Measurements from ENCODE around the gene ATP5PO. TPM values are rescaled to one million over a fixed set of nuclear protein-coding genes. Genes with fewer than 3 reads are reported as not detected.

ATP5PO gene
- polyA plus RNA-seq, 1 experiment: 177 TPM

- ChIA-PET POLR2A (interaction anchor here (0.5 kb wide), 1 partner anchor 17 kb away, joined by 16 read pairs; no protein-coding TSS in a partner anchor), CTCF (no interaction called here)
- DNase-seq (ENCODE audit: low read depth): no peak
- no peaks in the 10 kb centered on the region for H3K36me3 ChIP-seq (ENCODE audit: control insufficient read depth, insufficient read depth, low read length)
- no peak overlapping the region for H3K4me3 ChIP-seq (ENCODE audit: low read depth, low read length)
- peaks cover 2% of the 10 kb centered on the region; the same call in 1 of the 2 replicates for H3K27me3 ChIP-seq (ENCODE audit: control insufficient read depth, insufficient read depth, low read length)
- no peak for TF ChIP-seq CTCF (IDR thresholded peaks at IDR 0.05; ENCODE audit: insufficient read depth, low read depth, low read length)
Observed at GRCh38 chr21:33878824-33879223, 36.8 kb downstream of the ATP5PO start.

GRCh38 chr21:33875026-33875695, 40.4 kb downstream of the ATP5PO start:
- no peak for TF ChIP-seq CTCF (IDR thresholded peaks at IDR 0.05; ENCODE audit: insufficient read depth, low read depth, low read length)
- Histone ChIP-seq H3K27me3 (ENCODE audit: control insufficient read depth, insufficient read depth, low read length) (no peaks in the 10 kb centered on the region), H3K4me3 (ENCODE audit: low read depth, low read length) (no peak overlapping the region), H3K36me3 (ENCODE audit: control insufficient read depth, insufficient read depth, low read length) (no peaks in the 10 kb centered on the region)
- DNase-seq (ENCODE audit: low read depth): no peak
- ChIA-PET POLR2A (no interaction called here), CTCF (no interaction called here)

- Histone ChIP-seq H3K27me3 (ENCODE audit: control insufficient read depth, insufficient read depth, low read length) (peaks cover 2% of the 10 kb centered on the region; the same call in 1 of the 2 replicates), H3K4me3 (ENCODE audit: low read depth, low read length) (no peak overlapping the region), H3K36me3 (ENCODE audit: control insufficient read depth, insufficient read depth, low read length) (no peaks in the 10 kb centered on the region)
- no peak for DNase-seq (ENCODE audit: low read depth)
- POLR2A ChIA-PET: no interaction called here
- CTCF ChIA-PET: interaction anchor here (0.9 kb wide), 1 partner anchor 54 kb away, joined by 3 read pairs; no protein-coding TSS in a partner anchor
- no peak for TF ChIP-seq CTCF (IDR thresholded peaks at IDR 0.05; ENCODE audit: insufficient read depth, low read depth, low read length)
Observed at GRCh38 chr21:33874161-33874560, 41.4 kb downstream of the ATP5PO start.

GRCh38 chr21:33872881-33873515, 42.6 kb downstream of the ATP5PO start:
- H3K27me3 ChIP-seq (ENCODE audit: control insufficient read depth, insufficient read depth, low read length): peaks cover 2% of the 10 kb centered on the region; the same call in 1 of the 2 replicates
- no peak for TF ChIP-seq CTCF (IDR thresholded peaks at IDR 0.05; ENCODE audit: insufficient read depth, low read depth, low read length)
- no peak for DNase-seq (ENCODE audit: low read depth)
- ChIA-PET CTCF (no interaction called here), POLR2A (no interaction called here)
- no peaks in the 10 kb centered on the region for H3K36me3 ChIP-seq (ENCODE audit: control insufficient read depth, insufficient read depth, low read length)
- no peak overlapping the region for H3K4me3 ChIP-seq (ENCODE audit: low read depth, low read length)

GRCh38 chr21:33871171-33871570, 44.4 kb downstream of the ATP5PO start:
- TF ChIP-seq CTCF (IDR thresholded peaks at IDR 0.05; ENCODE audit: insufficient read depth, low read depth, low read length): no peak
- ChIA-PET CTCF (interaction anchor here (1.0 kb wide), 1 partner anchor 120 kb away, joined by 4 read pairs; no protein-coding TSS in a partner anchor), POLR2A (interaction anchor here (0.6 to 0.7 kb wide), 2 partner anchors 17 to 128 kb away, joined by 3 read pairs; no protein-coding TSS in a partner anchor)
- no peak for DNase-seq (ENCODE audit: low read depth)
- peaks cover 2% of the 10 kb centered on the region; the same call in 1 of the 2 replicates for H3K27me3 ChIP-seq (ENCODE audit: control insufficient read depth, insufficient read depth, low read length)
- no peaks in the 10 kb centered on the region for H3K36me3 ChIP-seq (ENCODE audit: control insufficient read depth, insufficient read depth, low read length)
- H3K4me3 ChIP-seq (ENCODE audit: low read depth, low read length): no peak overlapping the region
